A673 (cell line): ENCODE measurements around the gene AHDC1. TPM values are rescaled to one million over a fixed set of nuclear protein-coding genes. Genes with fewer than 3 reads are reported as not detected.

ENCODE experiments used
- BruUV-seq: library from RNA; stranded (reverse); fragments of 400-500 nt; replicated peaks from 2 replicates; lab custom pipeline; 2021; lab: Mats Ljungman, UMichigan
- CTCF ChIA-PET: fragments of 300-600 bp; sonication (Branson Sonifier 250); formaldehyde crosslinking; loops from one replicate; lab custom pipeline; 2022; ENCODE audit warnings: antibody characterized with exemption; lab: Charles Lee
- POLR2A ChIA-PET: fragments of 300-600 bp; sonication (Branson Sonifier 250); formaldehyde crosslinking; loops from one replicate; lab custom pipeline; 2022; ENCODE audit warnings: antibody characterized with exemption; ENCODE audit not compliant: low non-redundant PET; lab: Charles Lee
- DNase-seq: peaks from one replicate; pipeline ENCODE4 v3.0.0-alpha.2; 2015; ENCODE audit warnings: low spot score
- H3K27ac ChIP-seq: fragments of 200-600 bp; sonication (generic); 2 replicates; pipeline ENCODE4 v1.5.1; 2016; ENCODE audit warnings: mixed run types, low read depth, mild to moderate bottlenecking, mixed read lengths, antibody characterized with exemption, low read length; ENCODE audit not compliant: poor library complexity, severe bottlenecking
- H3K27me3 ChIP-seq: fragments of 200-600 bp; sonication (generic); replicated peaks from 2 replicates; pipeline ENCODE4 v1.6.1; 2017; ENCODE audit warnings: mixed run types, low read depth, mild to moderate bottlenecking, mixed read lengths, antibody characterized with exemption, low read length; ENCODE audit not compliant: insufficient read depth, poor library complexity
- H3K36me3 ChIP-seq: fragments of 200-600 bp; sonication (generic); 2 replicates; pipeline ENCODE4 v1.6.1; 2016; ENCODE audit warnings: mixed run types, mild to moderate bottlenecking, mixed read lengths, antibody characterized with exemption, low read length; ENCODE audit not compliant: insufficient read depth, poor library complexity, severe bottlenecking
- H3K4me1 ChIP-seq: fragments of 200-600 bp; sonication (generic); 2 replicates; pipeline ENCODE4 v1.6.1; 2017; ENCODE audit warnings: mixed run types, mild to moderate bottlenecking, mixed read lengths, antibody characterized with exemption, low read length; ENCODE audit not compliant: insufficient read depth, poor library complexity, severe bottlenecking
- H3K4me3 ChIP-seq: fragments of 200-600 bp; sonication (generic); 2 replicates; pipeline ENCODE4 v1.5.1; 2016; ENCODE audit warnings: low read depth, mixed run types, mild to moderate bottlenecking, mixed read lengths, low read length; ENCODE audit not compliant: poor library complexity, severe bottlenecking
- H3K9me3 ChIP-seq: fragments of 200-600 bp; sonication (generic); 2 replicates; pipeline ENCODE4 v1.6.1; 2016; ENCODE audit warnings: mixed run types, low read depth, mild to moderate bottlenecking, mixed read lengths, antibody characterized with exemption, low read length; ENCODE audit not compliant: poor library complexity, severe bottlenecking
- EZH2 ChIP-seq: fragments of 200-600 bp; sonication (generic); IDR thresholded peaks from 2 replicates; pipeline ENCODE4 v1.6.1; 2017; ENCODE audit warnings: borderline replicate concordance, low read depth, mild to moderate bottlenecking, mixed read lengths, antibody characterized with exemption, low read length; ENCODE audit not compliant: poor library complexity, severe bottlenecking
- intact Hi-C: fragments of 100-400 bp; cut with micrococcal nuclease; formaldehyde crosslinking; loops from one replicate; pipeline ENCODE4 v1.10.0; 2022; ENCODE audit not compliant: unreplicated experiment
- total RNA-seq: library from RNA; stranded (reverse); gene quantifications from 2 replicates; pipeline ENCODE4 v1.2.3, GENCODE V29; 2021
- TF ChIP-seq, protein P1 (sequence below): fragments of 300-800, 200-600 bp; sonication (generic); conservative IDR thresholded peaks from 2 replicates; pipeline ENCODE4 v1.5.1; 2017; ENCODE audit warnings: low read depth, mild to moderate bottlenecking, antibody characterized with exemption, low read length, moderate library complexity, mixed read lengths

AHDC1 gene
- total RNA-seq, 1 experiment from 2014 or later: 33.2 TPM

GRCh38 chr1:27545271-27545670 lies 58.7 kb downstream of the AHDC1 start:
- no peak for DNase-seq
- no peaks in the 10 kb centered on the region for H3K27me3 ChIP-seq
- peaks cover 15% of the 10 kb centered on the region for H3K36me3 ChIP-seq
- no peak overlapping the region for H3K27ac ChIP-seq
- H3K4me1 ChIP-seq: no peaks in the 10 kb centered on the region
- no peaks in the 10 kb centered on the region for H3K9me3 ChIP-seq
- POLR2A ChIA-PET: no interaction called here
- TF ChIP-seq, protein P1, sequence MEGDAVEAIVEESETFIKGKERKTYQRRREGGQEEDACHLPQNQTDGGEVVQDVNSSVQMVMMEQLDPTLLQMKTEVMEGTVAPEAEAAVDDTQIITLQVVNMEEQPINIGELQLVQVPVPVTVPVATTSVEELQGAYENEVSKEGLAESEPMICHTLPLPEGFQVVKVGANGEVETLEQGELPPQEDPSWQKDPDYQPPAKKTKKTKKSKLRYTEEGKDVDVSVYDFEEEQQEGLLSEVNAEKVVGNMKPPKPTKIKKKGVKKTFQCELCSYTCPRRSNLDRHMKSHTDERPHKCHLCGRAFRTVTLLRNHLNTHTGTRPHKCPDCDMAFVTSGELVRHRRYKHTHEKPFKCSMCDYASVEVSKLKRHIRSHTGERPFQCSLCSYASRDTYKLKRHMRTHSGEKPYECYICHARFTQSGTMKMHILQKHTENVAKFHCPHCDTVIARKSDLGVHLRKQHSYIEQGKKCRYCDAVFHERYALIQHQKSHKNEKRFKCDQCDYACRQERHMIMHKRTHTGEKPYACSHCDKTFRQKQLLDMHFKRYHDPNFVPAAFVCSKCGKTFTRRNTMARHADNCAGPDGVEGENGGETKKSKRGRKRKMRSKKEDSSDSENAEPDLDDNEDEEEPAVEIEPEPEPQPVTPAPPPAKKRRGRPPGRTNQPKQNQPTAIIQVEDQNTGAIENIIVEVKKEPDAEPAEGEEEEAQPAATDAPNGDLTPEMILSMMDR: no peak
- TF ChIP-seq EZH2: no peak
- intact Hi-C loops: no loop called here
- CTCF ChIA-PET: interaction anchor here (0.8 kb wide), 1 partner anchor 11 kb away, joined by 3 read pairs; no protein-coding TSS in a partner anchor
- H3K4me3 ChIP-seq: no peak overlapping the region
- no TSS peak for BruUV-seq

DNA sequence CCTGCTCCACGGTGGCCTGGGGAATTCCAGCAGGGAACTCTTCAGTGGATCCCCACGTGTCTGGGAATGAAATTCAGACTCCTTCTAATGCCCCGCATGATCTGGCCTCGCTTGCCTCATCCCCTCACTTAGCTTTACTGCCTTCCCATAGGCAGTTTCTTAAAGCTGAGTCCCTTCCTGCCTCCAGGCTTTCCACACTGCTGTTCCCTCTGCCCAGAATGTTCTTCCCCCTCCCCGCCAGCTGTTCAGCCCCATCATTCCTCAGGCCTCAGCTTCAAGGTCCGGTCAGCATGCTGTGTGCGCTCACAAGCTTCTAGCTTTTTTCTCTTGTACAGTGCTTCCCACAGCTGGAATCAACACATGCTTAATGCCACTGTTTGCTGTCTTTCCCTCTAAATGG lies 59.1 kb downstream of the AHDC1 start:
- POLR2A ChIA-PET: no interaction called here
- Histone ChIP-seq H3K27me3 (no peaks in the 10 kb centered on the region), H3K9me3 (no peaks in the 10 kb centered on the region), H3K4me3 (no peak overlapping the region), H3K36me3 (peaks cover 15% of the 10 kb centered on the region), H3K4me1 (no peaks in the 10 kb centered on the region), H3K27ac (no peak overlapping the region)
- no TSS peak for BruUV-seq
- intact Hi-C loops: no loop called here
- TF ChIP-seq EZH2: no peak
- TF ChIP-seq, protein P1: no peak
- DNase-seq: no peak
- CTCF ChIA-PET: interaction anchor here (0.8 kb wide), 1 partner anchor 12 kb away, joined by 3 read pairs; no protein-coding TSS in a partner anchor

GRCh38 chr1:27543284-27543683 lies 60.7 kb downstream of the AHDC1 start:
- Histone ChIP-seq H3K27me3 (no peaks in the 10 kb centered on the region), H3K27ac (no peak overlapping the region), H3K36me3 (peaks cover 15% of the 10 kb centered on the region), H3K9me3 (no peaks in the 10 kb centered on the region), H3K4me1 (no peaks in the 10 kb centered on the region), H3K4me3 (no peak overlapping the region)
- no TSS peak for BruUV-seq
- intact Hi-C loops: no loop called here
- DNase-seq: no peak
- CTCF ChIA-PET: no interaction called here
- POLR2A ChIA-PET: no interaction called here
- no peak for TF ChIP-seq EZH2
- TF ChIP-seq, protein P1: no peak
